ENCODE results near the gene PTPRT.

The PTPRT gene

GRCh38 chr20:42974347-42974746 is 215.4 kb downstream of the PTPRT start:
- DNase-seq (ENCODE audit: low spot score), result no peak

DNA sequence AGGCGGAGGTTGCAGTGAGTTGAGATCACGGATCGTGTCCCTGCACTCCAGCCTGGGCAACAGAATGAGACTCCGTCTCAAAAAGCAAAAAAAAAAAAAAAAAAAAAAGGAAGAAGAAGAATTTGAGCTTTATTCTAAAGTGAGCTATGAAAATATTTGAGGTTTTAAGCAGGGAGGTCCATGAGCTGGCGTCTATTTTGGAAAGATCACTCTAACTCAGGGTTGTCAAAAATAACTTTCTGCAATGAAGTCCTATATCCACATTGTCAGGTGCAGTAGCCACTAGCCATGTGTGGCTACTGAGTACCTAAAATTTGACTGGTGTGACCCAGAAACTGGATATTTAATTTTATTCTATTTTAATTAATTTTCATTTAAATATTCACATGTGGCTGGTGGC is 217.1 kb downstream of the PTPRT start:
- DNase-seq (ENCODE audit: low spot score), result no peak

DNA sequence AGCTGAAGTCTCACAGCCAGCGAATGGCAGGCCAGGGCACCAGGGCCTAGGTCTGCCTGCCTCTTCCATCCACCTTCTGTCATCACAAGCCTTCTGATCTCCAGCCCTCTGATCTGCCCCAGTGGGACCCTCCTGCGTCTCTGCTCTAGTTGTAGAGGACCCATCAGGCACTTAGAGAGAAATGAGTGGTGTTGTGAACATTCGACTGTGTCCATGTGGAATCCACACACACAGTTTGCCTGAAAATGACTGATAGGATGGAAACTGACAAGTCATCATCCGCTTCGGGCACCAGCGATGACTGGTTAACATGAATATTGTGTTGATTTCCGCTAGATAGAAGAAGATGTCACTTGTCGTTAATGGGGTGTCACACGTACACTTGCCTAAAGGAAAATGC is 221.0 kb downstream of the PTPRT start:
- DNase-seq (ENCODE audit: low spot score), result no peak

DNA sequence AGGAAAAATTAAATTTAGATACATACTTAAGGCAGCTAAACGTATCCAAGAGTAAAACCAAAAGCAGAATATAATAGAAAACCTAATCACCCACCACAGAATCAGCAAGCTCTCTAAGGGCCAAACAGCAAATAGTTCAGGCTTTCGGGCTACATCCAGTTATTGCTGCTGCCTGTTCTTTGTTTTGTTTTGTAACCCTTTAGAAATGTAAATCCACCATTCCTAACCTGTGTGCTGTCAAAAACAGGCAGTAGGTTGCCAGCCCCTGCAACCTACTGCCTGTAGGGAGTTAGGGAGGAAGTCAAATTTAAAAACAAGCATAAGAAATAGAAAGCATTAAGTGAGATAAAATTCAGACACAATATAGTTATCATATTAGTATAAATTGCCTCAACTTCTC is 225.9 kb downstream of the PTPRT start:
- peak; percentile 48 for DNase-seq (ENCODE audit: low spot score)

GRCh38 chr20:42961771-42962170 is 227.9 kb downstream of the PTPRT start:
- no peak for DNase-seq (ENCODE audit: low spot score)

GRCh38 chr20:42959996-42960395 is 229.7 kb downstream of the PTPRT start:
- no peak for DNase-seq (ENCODE audit: low spot score)

- no peak for DNase-seq (ENCODE audit: low spot score)
These were observed 231.2 kb downstream of the PTPRT start for GRCh38 chr20:42958367-42959069.

GRCh38 chr20:42957704-42958095 is 232.0 kb downstream of the PTPRT start:
- no peak for DNase-seq (ENCODE audit: low spot score)

DNA sequence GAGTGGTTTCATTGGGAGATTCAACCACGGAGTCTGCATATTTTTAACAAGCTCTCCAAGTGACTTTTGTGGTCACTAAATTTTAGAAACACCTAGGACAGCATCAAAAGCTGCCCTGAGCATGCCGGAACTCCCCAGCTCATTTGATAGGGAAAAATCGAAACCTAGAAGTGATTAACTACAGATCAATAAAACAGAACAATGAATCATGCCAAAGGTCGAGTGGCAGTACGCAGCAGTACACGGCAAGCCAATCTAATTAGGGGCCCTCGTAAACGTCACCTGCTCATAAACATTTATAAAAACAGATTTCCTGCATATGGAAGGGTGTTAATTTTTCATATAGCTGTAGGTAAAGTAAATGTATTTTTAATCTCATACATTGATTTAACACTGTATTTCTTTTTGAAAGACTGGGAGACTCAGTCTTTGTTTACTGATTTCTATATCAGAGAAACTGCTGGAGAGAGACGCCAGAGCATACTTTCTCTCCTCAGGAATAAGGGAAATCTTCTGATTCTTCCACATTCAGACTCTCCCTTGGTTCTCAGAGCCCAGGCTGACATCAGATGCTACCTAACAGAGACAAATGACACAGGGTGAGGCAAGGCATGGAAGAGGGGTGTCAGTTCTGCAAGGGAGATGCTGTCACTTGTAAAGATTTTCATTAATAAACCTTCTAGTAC is 232.5 kb downstream of the PTPRT start:
- DNase-seq (ENCODE audit: low spot score), result no peak

- no peak for DNase-seq (ENCODE audit: low spot score)
These were observed 234.0 kb downstream of the PTPRT start for GRCh38 chr20:42955713-42956112.

DNA sequence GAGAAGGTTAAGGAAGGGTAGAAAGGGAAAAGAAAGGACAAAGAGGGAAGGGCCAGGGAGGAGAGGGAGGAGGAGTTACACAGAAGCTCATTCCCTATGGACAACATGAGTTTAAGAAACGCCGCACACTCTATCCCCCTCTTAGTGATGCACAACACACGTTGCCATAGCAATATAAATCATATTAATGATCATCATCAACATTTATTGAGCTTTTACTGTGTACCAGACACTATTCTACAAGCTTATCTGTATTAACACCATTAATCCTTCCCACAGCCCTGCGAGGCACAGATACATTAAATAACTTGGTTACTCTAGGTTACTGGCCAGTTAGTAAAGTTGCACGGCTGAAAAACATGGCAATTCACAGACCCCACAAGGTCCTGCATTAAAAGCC is 234.8 kb downstream of the PTPRT start:
- DNase-seq (ENCODE audit: low spot score), result no peak

DNA sequence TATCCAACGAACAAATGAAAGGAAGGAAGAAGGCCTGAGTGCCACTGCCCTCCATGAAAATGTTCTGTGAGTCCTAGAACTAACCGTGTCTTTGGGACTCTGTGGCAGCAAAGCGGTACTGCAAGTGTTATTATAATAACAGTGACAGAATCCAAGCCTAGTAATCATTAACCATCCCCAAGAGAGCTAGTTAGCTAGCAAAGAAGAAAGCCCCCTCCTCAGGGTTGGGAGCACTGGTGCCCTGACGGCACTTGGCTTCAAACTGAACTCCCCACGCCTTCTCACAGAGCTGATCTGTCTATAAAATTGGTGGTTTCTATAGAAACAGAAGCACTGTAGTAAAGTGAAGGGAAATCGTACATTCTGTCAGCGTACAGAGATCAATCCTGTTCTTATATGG is 239.8 kb downstream of the PTPRT start:
- no peak for DNase-seq (ENCODE audit: low spot score)

- no peak for DNase-seq (ENCODE audit: low spot score)
These were observed 244.3 kb downstream of the PTPRT start for GRCh38 chr20:42945234-42945994.

DNA sequence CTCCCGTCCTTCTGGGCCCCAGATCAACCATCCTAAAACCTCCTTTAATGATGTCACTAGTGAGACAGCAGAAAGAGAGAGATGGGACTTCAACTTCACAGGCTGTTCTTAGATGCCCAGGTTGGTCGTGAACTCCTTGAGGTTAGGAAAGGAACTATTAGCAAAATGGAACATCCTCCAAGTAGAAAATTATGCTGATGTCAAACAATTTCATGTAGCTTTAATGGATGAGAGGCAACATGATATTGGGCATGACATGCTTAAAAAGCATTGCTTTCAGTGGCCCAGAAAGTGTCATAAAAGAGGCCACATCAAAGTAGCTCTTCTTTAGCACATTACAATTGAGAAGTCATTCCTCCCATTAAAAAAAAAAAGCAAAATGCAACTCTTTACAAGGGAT is 248.1 kb downstream of the PTPRT start:
- no peak for DNase-seq (ENCODE audit: low spot score)

- no peak for DNase-seq (ENCODE audit: low spot score)
These were observed 251.1 kb downstream of the PTPRT start for GRCh38 chr20:42938441-42939205.

DNA sequence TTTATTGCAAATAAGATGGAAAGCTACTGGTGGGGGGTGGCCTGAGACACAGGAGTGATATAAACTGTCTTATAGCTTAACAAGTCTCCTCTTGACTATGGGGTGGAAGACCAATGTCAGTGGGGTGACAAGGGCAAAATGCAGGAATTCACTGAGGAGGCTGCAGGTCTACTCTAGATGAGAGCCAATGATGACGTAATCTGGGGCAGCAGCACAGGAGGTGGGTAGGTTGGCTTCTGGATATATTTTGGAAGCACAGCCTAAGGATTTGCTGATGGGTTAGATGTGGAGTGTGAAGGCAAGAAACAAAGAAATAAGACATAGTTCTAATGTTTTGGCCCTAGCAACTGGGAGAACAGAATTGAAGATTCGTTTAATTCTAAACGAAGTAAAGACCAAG is 253.2 kb downstream of the PTPRT start:
- no peak for DNase-seq (ENCODE audit: low spot score)

- DNase-seq (ENCODE audit: low spot score), result no peak
These were observed 265.5 kb downstream of the PTPRT start for GRCh38 chr20:42924215-42924614.

DNA sequence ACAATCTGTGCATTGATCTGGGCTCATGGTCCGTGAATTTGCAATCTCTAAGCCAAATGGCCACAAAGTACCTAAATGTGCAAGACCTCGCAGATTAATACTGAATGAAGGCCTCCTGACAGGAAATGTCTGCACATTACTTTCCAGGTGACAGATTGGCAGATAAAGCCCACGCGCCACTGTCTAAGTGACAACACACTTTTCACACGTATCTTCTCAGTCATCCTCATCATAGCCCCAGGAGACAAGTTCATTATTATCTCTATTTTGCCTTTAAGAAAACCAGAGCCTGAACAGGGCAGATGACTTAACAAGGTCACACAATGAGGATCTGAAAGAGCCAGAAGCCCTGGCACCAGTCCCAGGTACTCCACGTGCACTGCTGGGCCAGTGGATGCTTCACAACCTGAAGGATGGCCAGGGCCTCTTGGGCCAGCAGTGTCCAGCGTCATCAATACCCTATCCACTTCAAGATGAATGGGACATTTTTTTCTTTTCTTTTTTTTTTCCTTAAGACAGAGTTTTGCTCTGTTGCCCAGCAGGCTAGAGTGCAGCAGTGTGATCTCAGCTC is 266.3 kb downstream of the PTPRT start:
- no peak for DNase-seq (ENCODE audit: low spot score)

GRCh38 chr20:42920776-42921175 is 268.9 kb downstream of the PTPRT start:
- no peak for DNase-seq (ENCODE audit: low spot score)

GRCh38 chr20:42919316-42919715 is 270.4 kb downstream of the PTPRT start:
- no peak for DNase-seq (ENCODE audit: low spot score)

GRCh38 chr20:42915081-42915480 is 274.6 kb downstream of the PTPRT start:
- no peak for DNase-seq (ENCODE audit: low spot score)

DNA sequence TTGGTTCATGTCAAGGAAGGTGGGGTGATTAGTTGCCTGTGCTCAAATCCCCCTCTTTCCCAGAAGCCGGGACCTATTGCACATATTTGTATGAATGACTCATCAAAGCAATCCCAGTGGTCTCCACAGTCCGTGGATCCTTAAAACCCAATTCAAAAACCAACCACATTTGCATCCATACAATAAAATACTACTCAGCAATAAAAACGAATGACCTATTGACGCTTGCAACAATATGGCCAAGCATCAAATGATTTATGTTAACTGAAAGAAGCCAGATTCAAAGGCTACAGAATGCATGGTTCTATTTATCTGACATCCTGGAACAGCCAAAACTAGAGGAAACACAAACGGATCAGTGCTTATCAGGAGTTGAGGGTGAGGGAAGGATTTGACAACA is 275.4 kb downstream of the PTPRT start:
- DNase-seq (ENCODE audit: low spot score), result no peak
